Lower leg skin (tissue), 3 donors: ENCODE measurements around the gene EPHA3.

Experiments used
- POLR2A ChIP-seq, 2 donors: fragments of 450-650 bp; IDR thresholded peaks; one replicate each; pipeline ENCODE4 v1.6.1; 2016 to 2017; ENCODE audit warnings: antibody characterized with exemption in 2 of 2, mild to moderate bottlenecking in 1 of 2, moderate library complexity in 1 of 2
- TF ChIP-seq, protein P1 (sequence below), 3 donors: fragments of 450-650 bp; IDR thresholded peaks; one replicate each; pipeline ENCODE4 v1.5.1; 2016; ENCODE audit warnings: antibody characterized with exemption in 3 of 3, mild to moderate bottlenecking in 3 of 3, moderate library complexity in 2 of 3

DNA sequence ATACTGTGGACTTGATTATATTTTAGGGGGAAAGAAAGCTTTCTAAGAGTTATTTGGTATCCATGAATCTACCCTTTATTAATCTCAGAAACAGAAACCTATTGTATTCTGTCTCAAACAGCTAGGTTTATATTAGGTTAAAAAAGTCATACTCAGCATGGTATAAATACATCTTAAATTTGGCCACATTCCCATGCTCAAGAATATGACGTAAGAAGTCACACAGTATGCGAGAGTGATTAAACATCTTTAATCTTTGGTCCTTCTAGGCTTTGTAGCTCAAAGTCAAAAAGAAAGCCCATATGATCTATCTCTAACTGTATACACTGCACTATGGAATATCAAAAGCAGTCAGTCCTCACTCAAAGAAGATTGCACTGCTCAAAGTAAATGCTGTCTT lies 131.4 kb downstream of the EPHA3 start:
- TF ChIP-seq, protein P1, sequence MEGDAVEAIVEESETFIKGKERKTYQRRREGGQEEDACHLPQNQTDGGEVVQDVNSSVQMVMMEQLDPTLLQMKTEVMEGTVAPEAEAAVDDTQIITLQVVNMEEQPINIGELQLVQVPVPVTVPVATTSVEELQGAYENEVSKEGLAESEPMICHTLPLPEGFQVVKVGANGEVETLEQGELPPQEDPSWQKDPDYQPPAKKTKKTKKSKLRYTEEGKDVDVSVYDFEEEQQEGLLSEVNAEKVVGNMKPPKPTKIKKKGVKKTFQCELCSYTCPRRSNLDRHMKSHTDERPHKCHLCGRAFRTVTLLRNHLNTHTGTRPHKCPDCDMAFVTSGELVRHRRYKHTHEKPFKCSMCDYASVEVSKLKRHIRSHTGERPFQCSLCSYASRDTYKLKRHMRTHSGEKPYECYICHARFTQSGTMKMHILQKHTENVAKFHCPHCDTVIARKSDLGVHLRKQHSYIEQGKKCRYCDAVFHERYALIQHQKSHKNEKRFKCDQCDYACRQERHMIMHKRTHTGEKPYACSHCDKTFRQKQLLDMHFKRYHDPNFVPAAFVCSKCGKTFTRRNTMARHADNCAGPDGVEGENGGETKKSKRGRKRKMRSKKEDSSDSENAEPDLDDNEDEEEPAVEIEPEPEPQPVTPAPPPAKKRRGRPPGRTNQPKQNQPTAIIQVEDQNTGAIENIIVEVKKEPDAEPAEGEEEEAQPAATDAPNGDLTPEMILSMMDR (IDR thresholded peaks at IDR 0.05) = no peak
- TF ChIP-seq POLR2A (IDR thresholded peaks at IDR 0.05) = no peak
